ENCODE data around the gene ADSS2.

- TF ChIP-seq MAFK (IDR thresholded peaks at IDR 0.05; ENCODE audit: low read depth, low read length), result 0 out of 2 replicates have a peak, but pooled peaks have one; percentile 12
- no peak for TF ChIP-seq CTCF (conservative IDR thresholded peaks at IDR 0.05; ENCODE audit: low read depth, low read length)
- no peak; the same call in 1 of the 2 replicates for TF ChIP-seq POLR2A (IDR thresholded peaks at IDR 0.05; ENCODE audit: low read depth, low read length)
- no peak for TF ChIP-seq RCOR1 (IDR thresholded peaks at IDR 0.05; ENCODE audit: insufficient replicate concordance, low read length)
- TF ChIP-seq ELK1 (IDR thresholded peaks at IDR 0.05; ENCODE audit: borderline replicate concordance, low read depth, low read length), result no peak
- TF ChIP-seq MAZ (IDR thresholded peaks at IDR 0.05; ENCODE audit: borderline replicate concordance, low read depth, low read length), result no peak
Observed at GRCh38 chr1:244450597-244451538, 841 bp downstream of the ADSS2 start.

All from IMR-90 (cell line).